ENCODE measurements around the gene DNAJC24. TPM values are rescaled to one million over a fixed set of nuclear protein-coding genes. Genes with fewer than 3 reads are reported as not detected.

Gene DNAJC24
- total and polyA plus RNA-seq, 8 donors = 2.7 to 30.7 (median 6.3) TPM

DNA sequence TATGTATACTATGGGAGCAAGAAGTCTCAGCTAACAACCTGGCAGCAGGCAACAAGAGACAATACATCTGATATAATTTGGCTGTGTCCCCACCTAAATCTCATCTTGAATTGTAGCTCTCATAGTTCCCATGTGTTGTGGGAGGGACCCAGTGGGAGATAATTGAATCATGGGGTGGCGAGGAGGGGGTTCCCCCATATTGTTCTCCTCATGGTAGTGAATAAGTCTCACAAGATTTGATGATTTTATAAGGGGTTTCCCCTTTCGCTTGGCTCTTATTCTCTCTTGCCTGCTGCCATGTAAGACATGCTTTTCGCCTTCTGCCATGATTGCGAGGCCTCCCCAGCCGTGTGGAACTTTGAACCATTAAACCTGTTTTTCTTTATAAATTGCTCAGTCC, 6.2 kb downstream of the DNAJC24 start:
- intact Hi-C loops (cut with DNase I; ENCODE audit: low total_unique reads) = no loop called here
- Histone ChIP-seq H3K9me3 (no peaks in the 10 kb centered on the region), H3K4me1 (peaks cover 0 to 17% (median 8%) of the 10 kb centered on the region in 4 donors), H3K27ac (no peak overlapping the region), H3K36me3 (peaks cover 0 to 5% (median 0%) of the 10 kb centered on the region in 4 donors), H3K27me3 (no peaks in the 10 kb centered on the region), H3K4me3 (no peak overlapping the region)
- DNase-seq = no peak
- TF ChIP-seq EP300 (IDR thresholded peaks at IDR 0.05) (no peak), POLR2AphosphoS5 (IDR thresholded peaks at IDR 0.05) (no peak), POLR2A (IDR thresholded peaks at IDR 0.05) (no peak)
- TF ChIP-seq, protein P1, sequence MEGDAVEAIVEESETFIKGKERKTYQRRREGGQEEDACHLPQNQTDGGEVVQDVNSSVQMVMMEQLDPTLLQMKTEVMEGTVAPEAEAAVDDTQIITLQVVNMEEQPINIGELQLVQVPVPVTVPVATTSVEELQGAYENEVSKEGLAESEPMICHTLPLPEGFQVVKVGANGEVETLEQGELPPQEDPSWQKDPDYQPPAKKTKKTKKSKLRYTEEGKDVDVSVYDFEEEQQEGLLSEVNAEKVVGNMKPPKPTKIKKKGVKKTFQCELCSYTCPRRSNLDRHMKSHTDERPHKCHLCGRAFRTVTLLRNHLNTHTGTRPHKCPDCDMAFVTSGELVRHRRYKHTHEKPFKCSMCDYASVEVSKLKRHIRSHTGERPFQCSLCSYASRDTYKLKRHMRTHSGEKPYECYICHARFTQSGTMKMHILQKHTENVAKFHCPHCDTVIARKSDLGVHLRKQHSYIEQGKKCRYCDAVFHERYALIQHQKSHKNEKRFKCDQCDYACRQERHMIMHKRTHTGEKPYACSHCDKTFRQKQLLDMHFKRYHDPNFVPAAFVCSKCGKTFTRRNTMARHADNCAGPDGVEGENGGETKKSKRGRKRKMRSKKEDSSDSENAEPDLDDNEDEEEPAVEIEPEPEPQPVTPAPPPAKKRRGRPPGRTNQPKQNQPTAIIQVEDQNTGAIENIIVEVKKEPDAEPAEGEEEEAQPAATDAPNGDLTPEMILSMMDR (IDR thresholded peaks at IDR 0.05) = no peak
- WGBS, 5 donors = 95 to 99% (median 98%) methylated on average over 5 of the region's 5 CpGs

DNA sequence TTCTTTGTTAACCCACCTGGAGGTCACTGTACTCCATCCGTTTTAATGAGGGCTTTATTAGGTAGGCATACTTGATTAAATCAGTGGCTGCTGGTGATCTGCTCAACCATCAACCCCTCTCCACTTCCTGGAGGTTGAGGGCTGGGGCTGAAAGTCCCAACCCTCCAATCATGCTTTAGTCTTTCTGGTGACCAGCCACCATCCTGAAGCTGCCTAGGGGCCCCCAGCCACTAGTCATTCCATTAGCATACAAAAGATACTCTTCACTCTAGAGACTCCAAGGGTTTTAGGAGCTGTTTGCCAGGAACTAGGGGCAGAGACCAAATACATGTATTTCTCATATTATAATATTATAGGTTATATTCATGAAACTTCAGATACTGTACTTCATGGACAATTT, 13.5 kb downstream of the DNAJC24 start:
- Histone ChIP-seq H3K4me1 (no peaks in the 10 kb centered on the region), H3K9me3 (no peaks in the 10 kb centered on the region), H3K36me3 (peaks cover 0 to 11% (median 2%) of the 10 kb centered on the region in 4 donors), H3K27me3 (no peaks in the 10 kb centered on the region), H3K4me3 (no peak overlapping the region), H3K27ac (no peak overlapping the region)
- no peak for TF ChIP-seq POLR2A (IDR thresholded peaks at IDR 0.05)
- TF ChIP-seq EP300 (IDR thresholded peaks at IDR 0.05) = no peak
- TF ChIP-seq, protein P1 (IDR thresholded peaks at IDR 0.05) = no peak
- TF ChIP-seq POLR2AphosphoS5 (IDR thresholded peaks at IDR 0.05) = no peak
- intact Hi-C loops (cut with DNase I; ENCODE audit: low total_unique reads) = no loop called here
- WGBS, 5 donors = 74 to 82% (median 81%) methylated on average over 1 of the region's 1 CpG
- no peak for DNase-seq

DNA sequence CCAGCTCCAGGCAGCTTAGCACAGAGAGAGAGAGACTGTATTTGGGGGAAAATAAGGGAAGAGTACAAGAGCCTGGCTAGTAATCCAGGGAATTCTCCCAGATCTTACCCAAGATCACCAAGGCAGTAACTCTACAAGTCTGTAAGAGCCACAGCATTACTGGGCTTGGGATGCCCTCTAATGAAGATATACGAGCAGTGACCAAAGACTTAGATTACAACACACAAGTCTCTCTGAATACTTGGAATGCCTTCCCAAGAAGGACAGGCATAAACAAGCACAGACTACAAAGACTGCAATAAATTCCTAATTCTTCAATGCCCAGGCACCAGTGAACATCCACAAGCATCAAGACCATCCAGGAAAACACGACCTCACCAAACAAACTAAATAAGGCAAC, 17.7 kb downstream of the DNAJC24 start:
- TF ChIP-seq, protein P1 (IDR thresholded peaks at IDR 0.05) = no peak
- TF ChIP-seq POLR2AphosphoS5 (IDR thresholded peaks at IDR 0.05) (no peak), EP300 (IDR thresholded peaks at IDR 0.05) (no peak), POLR2A (IDR thresholded peaks at IDR 0.05) (no peak)
- Histone ChIP-seq H3K36me3 (peaks cover 0 to 11% (median 2%) of the 10 kb centered on the region in 4 donors), H3K4me1 (no peaks in the 10 kb centered on the region), H3K27ac (no peak overlapping the region), H3K27me3 (no peaks in the 10 kb centered on the region), H3K9me3 (no peaks in the 10 kb centered on the region), H3K4me3 (no peak overlapping the region)
- intact Hi-C loops (cut with DNase I; ENCODE audit: low total_unique reads) = no loop called here
- 88 to 95% (median 94%) methylated on average over 2 of the region's 2 CpGs for WGBS, 5 donors
- DNase-seq = no peak

DNA sequence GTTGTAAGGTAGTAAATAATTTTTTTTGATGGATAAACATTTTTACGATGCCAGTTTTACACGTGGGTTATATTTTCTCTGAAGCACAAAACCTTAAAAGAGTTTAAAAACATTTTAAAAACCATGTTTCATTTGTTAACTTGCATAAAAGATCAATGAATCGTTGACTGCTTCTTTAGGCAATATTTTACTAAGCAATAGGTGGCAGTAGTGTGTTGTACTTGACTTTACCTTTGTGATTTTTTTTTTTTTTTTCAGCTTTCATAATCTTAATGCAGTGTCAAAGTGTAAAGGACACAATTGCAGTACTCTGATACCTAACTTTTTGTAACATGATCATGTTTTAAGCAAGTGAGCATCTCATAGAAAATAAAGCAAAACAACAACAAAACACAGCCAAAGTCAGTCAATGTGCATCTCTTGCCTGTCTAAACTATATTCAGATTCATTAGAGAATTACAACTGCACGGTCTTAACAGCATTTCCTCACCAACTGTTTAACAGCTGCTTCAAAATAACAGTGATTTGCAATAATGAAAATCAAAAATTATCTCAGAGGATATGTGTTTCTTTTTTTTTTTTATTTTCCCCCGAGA, 27.7 kb downstream of the DNAJC24 start:
- peak in 1 of 2 donors; percentile 46 for DNase-seq
- Histone ChIP-seq H3K9me3 (peaks cover 0 to 16% (median 8%) of the 10 kb centered on the region in 4 donors), H3K36me3 (peaks cover 0 to 22% (median 5%) of the 10 kb centered on the region in 4 donors), H3K4me1 (no peaks in the 10 kb centered on the region), H3K4me3 (no peak overlapping the region), H3K27me3 (no peaks in the 10 kb centered on the region), H3K27ac (no peak overlapping the region)
- intact Hi-C loops (cut with DNase I; ENCODE audit: low total_unique reads) = no loop called here
- WGBS, 5 donors = 47 to 51% (median 48%) methylated on average over 5 of the region's 5 CpGs
- TF ChIP-seq POLR2AphosphoS5 (IDR thresholded peaks at IDR 0.05) (no peak), POLR2A (IDR thresholded peaks at IDR 0.05) (no peak), EP300 (IDR thresholded peaks at IDR 0.05) (no peak)
- TF ChIP-seq, protein P1 (IDR thresholded peaks at IDR 0.05) = peak in 5 of 7 experiments; percentile 18 to 57 (median 32)
